HEK293T (cell line): ENCODE results near the gene CRY2.

Source experiments
- BHLHE40 ChIP-seq: fragments of 450-650 bp; IDR thresholded peaks from 2 replicates; pipeline ENCODE4 v1.6.1; 2016; ENCODE audit warnings: mild to moderate bottlenecking, moderate library complexity, borderline replicate concordance
- LEF1 ChIP-seq: fragments of 450-650 bp; IDR thresholded peaks from 2 replicates; pipeline ENCODE4 v1.6.1; 2017; ENCODE audit warnings: mild to moderate bottlenecking, borderline replicate concordance
- PKNOX1 ChIP-seq: fragments of 450-650 bp; IDR thresholded peaks from 2 replicates; pipeline ENCODE4 v1.6.1; 2016
- TARDBP ChIP-seq: fragments of 450-650 bp; IDR thresholded peaks from 2 replicates; pipeline ENCODE4 v1.6.1; 2016
- ZNF384 ChIP-seq: fragments of 450-650 bp; IDR thresholded peaks from 2 replicates; pipeline ENCODE4 v1.6.1; 2016

DNA sequence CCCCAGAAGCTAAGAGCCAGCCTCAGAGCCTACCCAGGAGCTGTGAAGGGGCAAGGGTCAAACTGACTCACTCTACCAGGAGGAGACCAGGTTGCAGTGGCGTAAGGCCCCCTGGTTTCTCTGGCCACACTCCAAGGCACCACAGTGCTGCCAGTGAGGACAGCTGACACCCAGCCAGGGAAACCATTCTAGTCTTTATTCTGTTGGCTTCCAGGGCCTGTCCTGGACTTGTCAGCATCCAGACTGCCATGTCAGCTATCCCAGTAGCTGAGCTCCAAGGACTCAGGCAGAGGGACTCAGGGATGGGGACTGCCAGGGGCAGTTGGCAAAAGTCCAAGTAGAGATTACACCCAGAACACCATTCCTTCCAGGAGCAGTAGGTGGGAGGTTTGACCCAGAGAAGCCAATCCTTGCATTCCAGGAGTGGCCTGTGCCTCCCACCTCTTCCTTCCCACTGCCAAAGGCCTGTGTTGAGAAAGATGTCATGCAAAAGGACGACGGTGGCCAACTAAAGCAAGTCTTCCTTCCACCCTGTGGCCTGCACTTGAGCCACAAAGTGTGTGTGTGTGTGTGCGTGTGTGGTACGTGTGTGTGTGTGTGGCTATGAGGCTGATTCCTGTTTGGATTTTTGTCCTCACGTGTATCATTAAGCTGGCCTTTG, 34.6 kb downstream of the CRY2 start:
- TF ChIP-seq TARDBP: no peak
- no peak for TF ChIP-seq PKNOX1
- TF ChIP-seq ZNF384: no peak
- TF ChIP-seq BHLHE40: no peak
- no peak for TF ChIP-seq LEF1
